GM21423 (cell line): Measurements from ENCODE around the gene TRAPPC2.

Experiments
- ATAC-seq: cut with Tn5 transposase; IDR thresholded peaks from one replicate; pipeline ENCODE4 v1.9.1; 2021; ENCODE audit warnings: mild to moderate bottlenecking, moderate library complexity; ENCODE audit not compliant: unreplicated experiment

TRAPPC2 gene

DNA sequence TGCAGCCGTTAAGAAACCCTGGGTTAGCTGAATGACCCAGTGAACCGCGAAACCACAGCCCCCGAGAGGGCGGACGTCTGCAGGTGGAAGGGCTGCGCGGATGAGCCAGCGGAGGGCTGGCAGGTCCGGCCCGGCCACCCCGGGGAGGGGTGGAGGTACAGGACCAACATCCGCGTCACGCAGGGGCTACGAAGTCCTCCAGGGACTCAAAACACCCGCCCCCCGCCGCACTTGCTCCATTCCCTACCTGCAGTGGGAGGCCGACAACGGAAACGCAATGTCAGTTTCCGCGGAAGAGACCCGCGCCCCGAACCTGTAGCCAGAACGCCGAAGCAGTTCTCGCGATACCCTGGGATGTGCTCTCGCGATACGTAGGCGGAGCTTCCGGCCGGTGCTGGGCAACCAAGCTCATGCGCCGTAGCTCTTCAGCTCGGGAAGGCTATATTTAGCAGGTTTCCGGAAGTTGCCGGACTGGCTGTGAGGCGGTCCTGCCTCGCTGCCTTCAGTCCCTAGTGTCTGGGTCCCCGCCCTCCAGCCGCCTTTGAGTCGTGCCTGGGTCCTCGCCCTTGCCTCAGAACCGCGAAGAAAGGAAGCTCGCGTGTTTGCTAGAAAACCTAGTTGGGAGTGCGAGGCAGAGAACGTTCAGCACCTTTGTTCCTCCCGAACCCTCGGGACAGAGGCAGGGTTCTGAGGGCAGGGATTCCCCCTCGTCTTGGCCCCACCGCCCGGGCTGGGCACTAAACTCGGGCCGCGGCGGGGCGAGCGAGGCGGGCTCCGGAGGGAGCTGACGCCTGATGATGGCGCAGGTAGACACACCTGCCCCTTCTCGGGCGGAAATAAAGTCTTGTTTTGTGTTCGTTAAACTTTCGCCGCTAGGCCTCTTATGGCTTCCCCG lies at the start of gene TRAPPC2, which contains the start of gene OFD1:
TRAPPC2 (minus strand) TSS at position 343 of the 895 bp plus-strand sequence. CDS start 14,657 bp downstream, outside the sequence.
OFD1 (plus strand) TSS at position 471 of the 895 bp plus-strand sequence; CDS start at position 795, 324 bp downstream.
- peak; percentile 90 for ATAC-seq

- ATAC-seq: no peak
Observed at GRCh38 chrX:13780868-13781427, 46.5 kb upstream of the TRAPPC2 start.

DNA sequence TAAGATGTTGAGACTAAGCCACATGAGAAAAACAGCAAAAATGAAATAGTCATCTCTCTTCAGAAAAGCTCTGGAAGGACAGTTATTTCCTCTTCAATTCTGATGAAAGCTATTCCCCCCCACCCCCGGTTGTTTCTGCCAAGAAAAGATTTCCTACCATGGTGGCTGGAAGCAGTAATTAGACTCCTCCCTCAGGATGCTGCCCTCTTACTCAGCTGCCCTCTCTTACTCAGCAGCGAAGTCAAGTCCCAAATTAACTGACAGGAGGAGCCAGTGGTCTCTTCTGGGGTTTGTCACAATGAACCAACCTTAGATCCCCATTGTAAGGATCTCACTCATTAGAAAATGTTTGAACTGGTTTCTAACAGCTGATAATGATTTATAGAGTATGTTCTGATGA lies 44.5 kb upstream of the TRAPPC2 start:
- ATAC-seq: no peak

GRCh38 chrX:13776387-13776786 lies 42.0 kb upstream of the TRAPPC2 start:
- ATAC-seq: no peak

- ATAC-seq: no peak
Observed at GRCh38 chrX:13775837-13776236, 41.4 kb upstream of the TRAPPC2 start.

DNA sequence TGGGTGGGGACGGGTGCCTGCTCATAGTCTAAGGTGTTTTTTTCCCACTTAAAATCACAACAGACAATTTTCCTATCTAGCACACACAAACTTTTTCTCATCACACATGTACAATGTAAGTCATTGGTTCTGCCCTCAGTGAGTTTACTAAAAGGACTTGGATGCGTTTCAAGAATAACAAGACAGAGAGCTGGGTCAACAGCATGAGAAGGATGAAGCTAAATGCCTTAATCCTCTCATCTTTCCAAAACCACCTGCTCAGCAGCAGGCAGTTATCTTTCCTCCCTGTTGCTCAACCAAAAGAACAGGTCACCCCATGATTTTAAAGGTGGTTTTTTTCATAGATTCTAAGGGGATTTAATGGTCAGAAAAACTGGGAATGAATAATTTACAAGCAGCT lies 40.3 kb upstream of the TRAPPC2 start:
- ATAC-seq: no peak

DNA sequence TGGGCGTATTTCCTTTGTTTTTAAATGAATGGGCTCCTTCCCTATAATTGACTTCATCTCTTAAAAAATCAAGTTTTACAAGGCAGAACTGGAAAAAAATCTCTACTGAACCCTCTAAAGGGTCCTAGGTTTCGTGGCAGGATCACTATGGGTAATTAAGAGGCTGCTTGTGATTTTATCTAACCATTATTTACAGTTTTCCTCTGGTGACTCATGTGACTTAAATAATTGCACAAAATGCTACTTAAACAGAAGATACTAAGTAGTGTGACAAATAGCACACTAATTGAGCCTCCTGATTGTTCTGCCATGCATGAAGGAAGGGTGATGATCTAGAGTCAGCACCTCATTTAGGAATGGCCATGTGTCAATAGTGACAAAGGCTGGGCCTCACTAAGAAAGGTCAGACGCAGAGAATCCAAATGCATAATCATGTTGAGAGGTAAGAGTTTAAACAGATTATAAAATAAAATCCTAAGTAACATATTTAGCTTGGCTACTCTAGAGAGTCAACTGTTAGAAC lies 35.7 kb upstream of the TRAPPC2 start:
- ATAC-seq: no peak

DNA sequence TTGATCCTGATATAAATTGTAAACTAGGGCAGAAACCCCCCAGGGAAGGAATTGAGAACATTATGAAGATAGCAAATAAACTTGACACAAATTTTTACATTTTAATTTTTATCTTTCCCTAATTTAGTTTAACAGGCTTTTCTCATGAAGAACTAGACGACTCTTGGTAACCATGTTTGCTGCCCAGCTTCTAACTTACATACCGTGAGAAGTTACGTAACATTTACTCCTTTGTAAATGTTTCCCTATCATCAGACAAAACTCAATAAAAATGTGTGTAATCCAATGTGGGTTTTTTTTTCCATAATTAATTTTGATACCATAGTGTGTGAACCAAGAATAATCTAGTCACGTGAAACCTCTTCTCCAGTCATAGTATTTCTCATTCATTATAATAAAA lies 34.5 kb upstream of the TRAPPC2 start:
- ATAC-seq: no peak

DNA sequence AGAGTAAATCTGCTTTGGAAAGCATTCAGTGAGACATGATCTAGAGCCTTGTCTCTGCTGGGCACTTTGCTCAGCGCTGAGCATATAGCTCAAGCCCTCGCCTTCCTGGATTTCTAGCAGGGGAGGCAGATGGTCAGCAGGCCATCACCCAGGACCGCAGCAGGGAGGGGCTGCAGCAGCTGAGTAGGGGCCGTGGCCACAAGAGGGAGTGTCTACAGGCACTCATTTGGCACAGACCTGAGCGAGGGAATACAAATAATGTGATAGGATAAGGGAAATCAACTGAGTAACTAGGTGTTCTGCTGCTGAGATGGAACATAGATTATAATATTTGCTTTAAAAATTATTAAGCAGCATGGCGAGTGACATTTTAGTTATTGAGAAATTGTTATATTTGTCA lies 30.3 kb upstream of the TRAPPC2 start:
- no peak for ATAC-seq

DNA sequence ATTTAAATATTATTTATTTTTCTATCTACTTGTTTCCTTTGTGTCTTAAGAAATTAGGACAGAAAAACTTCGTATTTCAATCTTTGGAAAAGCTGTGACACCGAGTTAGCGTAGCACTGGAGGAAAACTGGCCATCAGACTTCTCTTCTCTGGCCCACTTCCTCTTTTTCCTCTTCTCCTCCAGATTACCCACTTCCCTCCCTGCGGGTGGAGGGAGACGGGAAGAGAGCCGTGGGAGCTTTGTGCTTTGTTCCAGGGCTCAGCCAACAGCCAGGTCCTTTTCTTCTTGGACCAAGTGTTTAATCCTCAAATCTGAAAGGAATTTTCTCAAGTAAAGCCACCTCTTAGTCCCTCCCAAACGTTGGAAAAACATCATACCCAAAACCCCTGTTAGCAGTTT lies 29.9 kb upstream of the TRAPPC2 start:
- ATAC-seq: no peak

- no peak for ATAC-seq
Observed at GRCh38 chrX:13763489-13763888, 29.1 kb upstream of the TRAPPC2 start.

- peak; percentile 54 for ATAC-seq
Observed at GRCh38 chrX:13761606-13762414, 27.4 kb upstream of the TRAPPC2 start.

DNA sequence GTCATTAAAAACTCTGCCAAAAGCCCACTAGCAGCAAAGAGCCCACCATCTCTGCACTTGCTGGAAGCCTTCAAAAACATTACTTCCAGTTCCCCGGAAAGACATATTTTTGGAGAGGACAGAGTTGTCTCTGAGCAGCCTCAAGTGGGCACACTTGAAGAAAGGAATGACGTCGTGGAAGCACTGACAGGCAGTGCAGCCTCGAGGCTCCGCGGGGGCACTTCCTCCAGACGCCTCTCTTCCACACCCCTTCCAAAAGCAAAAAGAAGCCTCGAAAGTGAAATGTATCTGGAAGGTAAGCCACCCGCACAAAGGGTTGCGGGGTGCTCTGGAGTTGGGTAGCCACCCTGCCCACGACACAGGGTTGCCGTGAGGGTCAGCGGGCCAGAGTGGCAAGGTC lies 26.0 kb upstream of the TRAPPC2 start:
- no peak for ATAC-seq

- peak; percentile 61 for ATAC-seq
Observed at GRCh38 chrX:13759152-13759718, 24.8 kb upstream of the TRAPPC2 start.

DNA sequence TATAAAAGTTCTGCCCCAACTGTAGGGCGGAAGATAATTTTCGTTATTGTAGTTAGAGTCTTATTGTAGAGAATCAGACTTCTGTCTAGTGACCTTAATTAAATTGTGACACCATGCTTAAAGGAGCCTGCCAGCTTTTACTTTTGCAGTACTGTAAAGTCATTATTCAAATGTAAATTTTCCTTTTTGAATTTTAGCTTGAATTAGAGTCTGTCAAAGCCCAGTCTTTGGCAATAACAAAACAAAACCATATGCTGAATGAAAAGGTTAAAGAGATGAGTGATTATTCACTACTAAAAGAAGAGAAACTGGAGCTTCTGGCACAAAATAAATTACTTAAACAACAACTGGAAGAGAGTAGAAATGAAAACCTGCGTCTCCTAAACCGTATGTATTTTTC lies 22.0 kb upstream of the TRAPPC2 start:
- no peak for ATAC-seq

DNA sequence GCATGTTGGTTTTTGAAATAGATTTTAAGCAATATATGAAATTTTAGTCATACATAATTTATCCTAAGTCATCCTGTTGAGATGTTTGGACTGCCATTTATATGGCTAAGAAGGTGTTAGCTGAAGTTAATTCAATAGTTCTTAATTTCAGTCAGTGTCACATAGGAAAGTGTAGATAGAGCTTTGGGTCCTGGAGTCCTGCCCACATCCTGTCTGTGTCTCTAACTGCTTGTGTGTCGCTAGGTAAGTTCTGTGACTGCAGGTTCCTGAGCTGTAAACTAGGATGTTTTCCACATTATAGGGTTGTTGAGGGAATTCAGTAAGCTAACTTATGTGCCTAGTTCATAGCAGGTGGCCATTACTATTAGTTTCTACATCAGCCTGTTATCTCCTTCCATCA lies 20.8 kb upstream of the TRAPPC2 start:
- ATAC-seq: no peak

GRCh38 chrX:13754765-13755164 lies 20.3 kb upstream of the TRAPPC2 start:
- ATAC-seq: no peak

- peak; percentile 72 for ATAC-seq
Observed at GRCh38 chrX:13752646-13753045, 18.2 kb upstream of the TRAPPC2 start.

DNA sequence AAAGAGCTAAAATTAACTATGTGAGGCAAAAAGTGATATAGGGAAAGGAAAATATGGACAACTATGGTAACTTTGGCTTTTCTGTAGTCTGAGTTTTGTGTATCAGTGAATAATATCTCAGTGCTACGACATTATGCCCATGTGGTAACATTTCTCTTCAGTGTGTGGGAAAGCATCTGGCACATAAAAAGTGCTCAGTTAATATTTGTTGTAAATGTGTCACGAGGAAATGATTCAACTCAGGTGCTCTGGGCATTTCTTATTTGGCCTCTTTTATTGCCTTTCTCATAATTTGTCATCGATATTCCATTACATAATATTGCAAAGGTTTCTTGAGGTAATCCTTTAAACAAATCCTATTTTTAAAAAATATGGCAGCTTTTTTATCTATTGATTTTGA lies 17.7 kb upstream of the TRAPPC2 start:
- ATAC-seq: no peak

DNA sequence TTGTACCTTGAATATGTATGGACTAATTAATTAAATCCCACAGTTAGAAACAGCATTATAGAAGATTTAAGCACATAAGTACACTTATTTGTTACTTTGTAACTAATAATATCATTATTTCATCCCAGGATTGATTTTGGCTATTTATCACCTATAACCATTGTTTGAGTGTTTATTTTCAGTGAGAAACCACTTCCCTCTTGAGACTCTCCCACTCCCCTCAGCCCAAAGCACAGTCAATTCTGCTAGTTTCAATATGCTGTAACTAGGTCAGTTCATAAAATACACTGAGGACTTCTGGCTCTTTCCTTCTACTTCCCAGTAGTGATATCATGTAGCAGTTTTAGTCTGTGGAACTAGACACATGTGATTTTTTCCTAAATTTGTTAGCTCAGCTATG lies 16.4 kb upstream of the TRAPPC2 start:
- no peak for ATAC-seq

DNA sequence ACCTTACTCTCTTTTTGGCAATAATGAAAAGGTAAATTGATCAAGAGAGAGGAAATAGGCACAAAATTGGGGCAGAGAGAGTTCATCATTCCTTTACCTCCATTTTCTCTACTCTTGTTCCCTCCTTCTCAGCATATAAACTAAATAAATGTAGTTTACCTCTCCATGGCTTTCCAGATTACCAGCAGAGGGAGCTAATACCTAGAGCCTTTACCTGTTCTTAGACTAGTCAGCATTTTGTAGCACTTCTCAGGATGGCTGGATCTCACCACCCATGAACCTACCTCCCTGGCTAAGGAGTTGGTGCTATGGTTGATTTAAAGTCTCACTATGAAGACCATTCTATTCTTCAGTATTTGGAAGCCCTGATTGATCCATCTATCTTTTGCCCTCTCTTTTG lies 15.8 kb upstream of the TRAPPC2 start:
- no peak for ATAC-seq
